HG03039 (cell line): Measurements from ENCODE around the gene SPSB4.

Experiments used
- ATAC-seq: cut with Tn5 transposase; IDR thresholded peaks from one replicate; pipeline ENCODE4 v1.9.1; 2021; ENCODE audit warnings: mild to moderate bottlenecking, moderate library complexity; ENCODE audit not compliant: unreplicated experiment

The SPSB4 gene

DNA sequence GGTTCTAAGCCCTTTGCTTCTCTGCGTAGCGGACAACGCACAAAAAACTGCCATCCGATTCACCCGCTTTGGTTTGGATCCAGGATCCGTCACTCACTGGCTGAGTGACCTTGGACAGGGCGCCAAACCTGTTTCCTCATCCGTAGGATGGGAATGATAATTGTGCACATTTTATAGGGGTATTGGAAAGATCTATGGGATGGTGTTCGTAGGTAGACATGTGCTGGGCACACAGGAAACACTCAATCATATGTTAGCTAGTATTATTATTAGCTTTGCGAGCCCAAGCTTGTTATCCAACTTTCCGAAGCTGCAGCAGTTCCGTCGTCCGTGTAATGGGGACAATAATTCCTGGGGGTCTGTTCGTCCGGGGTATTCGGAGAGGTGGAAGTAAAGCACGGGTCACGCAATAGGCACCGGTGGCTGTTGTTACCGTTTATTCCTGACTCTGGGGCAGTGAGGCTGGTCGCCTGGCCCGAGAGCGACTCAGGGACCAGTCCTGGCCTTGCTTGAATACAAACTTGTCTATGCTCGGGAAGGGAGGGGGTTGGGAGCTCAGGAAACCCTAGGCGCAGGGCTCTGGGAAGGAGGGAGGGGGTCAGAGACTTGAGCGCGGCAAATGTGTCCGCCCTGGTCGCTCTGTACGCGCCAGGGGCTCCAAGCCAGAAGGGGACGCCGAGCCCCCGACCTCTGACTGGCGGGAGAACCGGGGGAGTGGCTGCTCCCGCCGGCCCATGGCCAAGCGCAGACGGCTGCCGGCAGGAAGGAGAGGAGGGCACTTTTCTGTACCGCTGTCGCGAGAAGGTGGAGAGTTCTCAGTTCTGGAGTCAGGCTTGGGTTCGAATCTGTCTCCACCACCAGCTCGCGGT is 1.3 kb downstream of the SPSB4 start:
- no peak for ATAC-seq

DNA sequence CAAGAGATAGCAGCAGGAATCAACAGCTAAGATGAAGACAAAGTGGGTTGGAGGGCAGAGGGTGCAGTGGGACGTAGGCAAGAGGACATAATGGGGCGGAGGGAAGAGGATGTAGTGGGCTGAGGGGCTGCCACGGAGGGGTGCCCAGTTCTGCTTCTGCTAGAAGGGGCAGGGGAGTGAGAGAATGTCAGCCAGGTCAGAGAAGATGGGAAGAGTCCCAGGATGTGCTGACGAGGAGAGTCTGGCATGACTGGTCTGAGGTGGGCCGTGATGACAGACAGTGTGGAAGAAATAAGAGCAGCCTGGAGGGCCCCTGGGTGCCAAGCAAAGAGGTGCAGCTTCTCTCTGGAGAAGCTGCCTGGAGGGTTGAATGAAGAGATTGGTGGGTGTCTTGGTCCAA is 4.0 kb downstream of the SPSB4 start:
- ATAC-seq: no peak

DNA sequence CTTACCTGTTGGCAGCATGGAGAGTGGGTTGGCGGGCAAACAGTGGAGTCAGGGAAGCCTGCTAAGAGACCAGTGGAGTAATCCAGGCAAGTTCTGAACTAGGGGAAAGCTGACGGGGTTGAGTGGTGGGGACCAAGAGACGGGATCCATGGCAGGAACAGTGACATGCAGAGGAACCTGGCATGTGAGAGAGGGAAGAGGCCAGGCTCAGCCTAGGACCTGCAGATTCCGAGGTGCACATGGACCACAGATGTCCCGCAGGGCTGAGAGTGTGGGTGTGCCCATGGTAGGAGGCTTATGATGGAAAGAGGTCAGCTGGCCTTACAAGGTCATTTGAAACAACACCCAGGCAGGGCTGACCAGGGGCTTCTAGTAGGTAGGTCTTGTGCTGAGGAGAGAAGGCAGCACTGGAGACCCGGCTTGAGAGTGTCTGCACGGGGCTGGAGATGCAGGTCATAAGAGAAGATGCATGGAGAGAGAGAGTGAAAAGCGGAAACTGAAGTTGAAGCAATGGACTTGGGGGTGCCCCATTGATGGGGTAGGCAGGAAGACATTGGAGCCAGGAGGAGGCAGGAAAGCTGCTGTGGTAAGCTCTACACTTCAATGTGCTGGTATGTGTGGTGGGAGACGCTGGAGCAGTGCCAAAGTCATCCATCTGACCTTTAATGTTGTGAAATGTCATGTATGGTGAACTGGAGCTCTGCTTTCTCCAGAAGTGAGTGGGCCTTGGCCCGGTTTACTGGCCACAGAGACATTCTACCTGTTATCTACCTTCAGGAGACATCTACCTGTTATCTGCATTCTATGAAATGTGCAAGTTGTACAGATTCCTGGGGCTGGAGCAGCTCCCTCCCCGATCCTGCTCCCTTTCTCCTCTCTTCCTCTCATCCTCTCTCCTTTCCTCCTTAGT is 4.6 kb downstream of the SPSB4 start:
- ATAC-seq: no peak

DNA sequence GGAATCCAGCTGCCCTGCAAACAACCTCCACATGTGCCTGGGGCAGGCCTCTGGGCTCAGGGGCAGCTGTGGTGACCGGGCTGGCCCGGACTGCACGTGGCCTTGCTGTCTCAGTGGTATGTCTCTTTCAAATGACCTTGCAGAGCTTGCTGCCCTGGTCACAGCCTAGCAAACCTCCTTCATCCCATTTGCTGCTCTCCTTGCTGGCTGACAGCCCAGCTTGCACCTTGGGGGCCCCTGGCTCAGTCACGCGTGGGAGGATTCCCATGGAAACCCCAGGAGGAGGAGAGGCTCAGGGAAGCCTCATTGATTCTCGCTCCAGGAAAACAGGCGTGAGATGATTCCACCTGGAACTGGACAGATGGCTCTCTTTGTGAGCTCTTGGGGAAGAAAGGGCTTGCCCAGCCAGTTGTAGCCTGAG is 5.6 kb downstream of the SPSB4 start:
- no peak for ATAC-seq

DNA sequence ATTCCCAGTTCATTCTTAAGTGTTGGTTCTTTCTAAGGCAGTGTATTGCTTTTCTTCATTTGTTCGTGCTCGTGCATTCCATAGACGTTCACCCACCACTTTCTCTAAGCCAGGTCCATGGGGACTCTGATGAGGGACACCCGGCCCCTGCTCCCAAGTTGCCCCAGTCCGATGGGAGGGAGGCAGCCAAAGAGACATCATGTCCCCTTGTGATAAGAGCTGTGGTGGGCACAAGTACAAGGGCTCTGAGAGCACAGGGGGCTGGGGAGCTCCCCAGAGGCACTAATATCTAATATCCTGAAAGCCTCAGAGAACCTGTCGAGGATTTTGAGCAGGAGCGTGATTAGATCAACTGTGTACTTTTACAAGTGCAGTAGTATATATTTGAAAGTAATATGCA is 6.3 kb downstream of the SPSB4 start:
- ATAC-seq: no peak

DNA sequence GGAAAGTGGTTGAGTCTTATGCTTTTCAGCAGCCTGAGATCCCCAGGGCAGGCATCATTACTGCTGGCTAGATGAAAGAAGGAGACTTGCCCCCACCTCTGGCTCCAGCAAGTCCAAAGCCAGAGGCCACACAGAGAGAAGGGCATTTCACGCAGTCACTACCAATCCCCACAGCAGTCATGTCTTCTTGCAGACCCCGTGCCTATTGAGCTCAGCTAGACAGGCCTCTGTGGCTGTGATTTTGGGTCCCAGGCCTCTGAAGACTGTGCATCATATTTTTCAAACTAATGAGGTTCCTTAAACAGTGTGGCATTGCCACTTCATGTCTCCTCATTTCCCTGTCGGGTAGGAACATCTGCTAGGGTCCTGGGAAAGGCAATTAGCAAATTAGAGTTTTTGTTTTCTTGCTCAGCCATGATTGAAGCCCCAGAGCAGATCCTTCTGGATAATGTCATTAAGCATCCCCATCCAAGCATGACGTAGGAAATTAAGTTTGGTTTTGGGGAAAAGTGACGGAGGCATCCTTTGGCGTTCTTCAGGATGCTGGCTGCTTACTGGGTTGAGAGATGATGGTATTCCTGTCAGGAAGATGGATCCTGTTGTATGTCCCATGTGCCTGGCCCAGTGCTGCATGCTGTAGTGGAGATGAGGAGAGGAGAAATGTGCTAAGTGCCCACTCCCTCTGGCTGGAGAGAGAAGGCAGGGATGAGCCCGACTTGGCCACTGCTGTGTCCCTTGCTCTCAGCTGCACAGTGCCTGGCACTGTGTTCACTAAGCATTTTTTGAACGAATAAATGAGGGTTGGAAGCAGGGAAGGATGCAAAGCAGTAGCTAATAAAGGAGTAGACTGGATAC is 7.0 kb downstream of the SPSB4 start:
- ATAC-seq: no peak

DNA sequence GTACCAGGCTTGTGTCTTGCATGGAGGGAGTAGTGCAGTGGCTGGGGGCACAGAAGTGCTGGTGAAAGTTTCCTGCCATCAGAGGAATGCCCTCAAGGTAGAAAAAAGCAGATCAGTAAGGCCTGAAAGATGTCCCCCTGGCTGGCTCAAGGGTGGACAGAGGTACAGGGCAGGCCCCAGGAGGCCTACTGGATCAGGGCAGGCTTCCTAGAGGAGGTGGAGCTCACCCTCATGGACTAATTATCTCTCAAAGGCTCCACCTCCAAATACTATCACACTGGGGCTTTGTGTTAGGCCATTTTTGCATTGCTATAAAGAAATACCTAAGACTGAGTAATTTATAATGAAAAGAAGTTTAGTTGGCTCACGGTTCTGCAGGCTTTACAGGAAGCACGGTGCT is 7.8 kb downstream of the SPSB4 start:
- no peak for ATAC-seq

DNA sequence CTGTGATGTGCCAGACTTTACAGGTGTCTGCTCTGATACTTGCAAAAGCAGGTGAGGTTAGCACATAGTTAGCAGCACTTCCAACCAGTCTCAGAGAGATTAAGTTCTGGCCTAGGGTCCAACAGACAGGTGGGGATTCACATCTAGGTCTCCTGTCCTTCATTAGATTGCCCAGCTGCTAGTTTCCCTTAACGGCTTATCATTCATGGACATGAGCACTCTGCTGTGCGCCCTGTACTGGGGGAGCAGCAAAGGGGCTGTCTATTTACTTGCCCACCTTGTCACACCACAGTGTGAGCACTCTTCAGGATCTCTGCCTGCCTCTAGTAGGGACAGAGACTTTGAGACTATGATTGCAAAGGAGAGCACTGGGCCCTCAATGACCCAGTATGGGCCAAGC is 8.7 kb downstream of the SPSB4 start:
- no peak for ATAC-seq

DNA sequence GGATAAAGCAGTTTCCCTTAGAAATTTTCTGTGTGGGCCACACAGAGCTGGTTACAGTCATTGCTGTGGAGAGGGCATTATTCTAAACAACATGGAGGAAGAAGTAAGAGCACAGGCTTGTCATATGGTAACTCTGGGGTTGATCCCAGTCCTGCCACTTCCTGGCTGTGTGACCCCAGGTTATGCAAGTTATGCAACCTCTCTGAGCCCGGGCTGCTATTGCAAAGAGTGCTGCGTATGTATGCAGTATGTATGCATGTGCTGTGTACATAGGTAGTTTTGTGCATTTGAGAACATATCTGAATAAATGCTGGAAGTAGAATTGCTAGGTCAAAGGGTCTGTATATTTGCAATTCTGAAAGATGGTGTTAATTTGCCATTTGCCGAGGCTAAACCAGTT is 9.2 kb downstream of the SPSB4 start:
- no peak for ATAC-seq

DNA sequence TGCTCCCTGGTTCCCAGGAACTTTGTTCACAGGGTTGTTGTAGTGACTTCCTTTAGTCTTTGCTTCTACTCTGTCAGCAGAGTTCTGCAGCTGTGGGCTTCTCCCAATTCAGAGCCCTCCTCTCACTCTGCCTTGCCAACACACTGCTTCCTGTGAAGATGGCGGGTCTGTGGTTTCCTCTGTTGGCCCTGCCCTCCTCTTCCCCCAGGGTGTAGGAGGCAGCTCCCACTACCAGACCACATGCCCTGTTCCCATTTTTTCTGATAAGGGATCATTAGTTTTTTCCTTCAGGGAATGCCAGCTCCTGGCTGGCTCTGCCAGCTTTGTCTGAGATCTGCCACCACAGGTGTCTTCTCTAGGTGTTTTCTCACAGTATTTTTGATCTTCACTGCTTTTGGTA is 12.7 kb downstream of the SPSB4 start:
- no peak for ATAC-seq

DNA sequence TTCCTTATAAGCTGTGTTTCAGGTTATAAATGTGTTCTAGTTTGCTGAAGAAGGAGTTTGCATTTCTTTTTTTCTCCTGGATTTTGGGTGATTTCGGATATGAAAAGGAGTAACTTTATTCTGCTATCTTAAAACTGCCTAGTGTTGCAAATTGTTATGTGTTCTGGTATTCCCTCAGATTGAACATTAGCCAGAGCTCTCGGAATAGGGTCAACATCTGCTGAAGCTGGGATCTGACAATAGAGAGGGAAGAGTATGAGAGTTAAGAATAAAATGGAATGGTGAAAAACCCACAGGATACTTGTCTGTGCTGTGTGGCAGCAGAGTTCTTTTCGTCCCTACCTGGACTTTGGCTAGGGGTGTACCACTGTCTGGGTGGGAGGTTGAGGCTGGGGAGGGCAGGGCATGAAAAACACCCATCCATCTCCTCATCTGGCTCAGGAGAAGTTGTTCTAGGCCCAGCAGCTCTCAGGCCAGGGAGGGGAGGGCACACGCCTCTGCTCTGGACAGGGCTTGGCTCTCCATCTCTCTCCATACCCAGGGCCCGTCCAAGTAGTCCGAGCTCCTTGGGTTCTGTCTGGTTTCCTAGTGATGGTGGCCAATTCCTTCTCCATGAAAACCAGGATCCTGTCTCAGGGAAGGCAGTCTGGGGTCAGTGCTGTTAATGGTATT is 13.2 kb downstream of the SPSB4 start:
- ATAC-seq: no peak

DNA sequence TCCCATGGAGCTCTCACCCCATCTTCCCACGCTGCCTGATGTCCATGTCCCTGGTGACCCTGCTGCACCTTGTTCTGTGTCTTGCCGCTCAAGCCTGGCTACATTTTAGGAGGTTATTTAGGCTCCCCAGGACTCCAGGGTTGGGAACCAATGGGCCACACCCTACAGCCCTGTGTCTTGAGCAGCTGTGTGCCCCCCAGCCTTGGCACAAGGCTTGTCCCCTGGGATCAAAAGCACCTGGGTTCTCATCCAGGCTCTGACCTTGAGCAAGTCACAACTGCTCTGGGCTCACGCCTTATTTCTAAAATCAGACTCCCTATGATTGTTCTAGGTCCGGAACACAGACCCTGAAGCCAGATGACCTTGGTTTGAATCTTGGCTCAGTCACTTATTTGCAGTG is 14.1 kb downstream of the SPSB4 start:
- no peak for ATAC-seq

DNA sequence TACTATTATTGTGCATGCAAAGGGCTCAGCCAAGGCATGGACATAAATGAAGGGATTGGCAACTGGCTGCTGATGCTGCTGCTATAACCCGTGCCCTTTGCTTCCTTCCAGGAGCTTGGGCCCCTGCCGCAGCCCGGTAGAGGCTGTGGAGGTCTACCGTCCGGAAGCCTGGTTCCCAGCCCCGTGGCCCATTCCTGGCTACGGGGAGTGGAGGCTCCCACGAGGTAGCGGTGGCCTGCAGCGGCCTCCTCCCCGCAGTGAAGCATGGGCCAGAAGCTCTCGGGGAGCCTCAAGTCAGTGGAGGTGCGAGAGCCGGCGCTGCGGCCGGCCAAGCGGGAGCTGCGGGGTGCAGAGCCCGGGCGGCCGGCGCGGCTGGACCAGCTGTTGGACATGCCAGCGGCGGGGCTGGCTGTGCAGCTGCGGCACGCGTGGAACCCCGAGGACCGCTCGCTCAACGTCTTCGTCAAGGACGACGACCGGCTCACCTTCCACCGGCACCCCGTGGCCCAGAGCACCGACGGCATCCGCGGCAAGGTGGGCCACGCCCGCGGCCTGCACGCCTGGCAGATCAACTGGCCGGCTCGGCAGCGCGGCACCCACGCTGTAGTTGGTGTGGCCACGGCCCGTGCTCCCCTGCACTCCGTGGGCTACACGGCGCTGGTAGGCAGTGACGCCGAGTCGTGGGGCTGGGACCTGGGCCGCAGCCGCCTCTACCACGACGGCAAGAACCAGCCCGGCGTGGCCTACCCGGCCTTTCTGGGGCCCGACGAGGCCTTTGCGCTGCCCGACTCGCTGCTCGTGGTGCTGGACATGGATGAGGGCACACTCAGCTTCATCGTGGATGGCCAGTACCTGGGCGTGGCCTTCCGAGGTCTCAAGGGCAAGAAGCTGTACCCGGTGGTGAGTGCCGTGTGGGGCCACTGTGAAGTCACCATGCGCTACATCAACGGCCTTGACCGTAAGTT is 15.0 kb downstream of the SPSB4 start:
- ATAC-seq: no peak

DNA sequence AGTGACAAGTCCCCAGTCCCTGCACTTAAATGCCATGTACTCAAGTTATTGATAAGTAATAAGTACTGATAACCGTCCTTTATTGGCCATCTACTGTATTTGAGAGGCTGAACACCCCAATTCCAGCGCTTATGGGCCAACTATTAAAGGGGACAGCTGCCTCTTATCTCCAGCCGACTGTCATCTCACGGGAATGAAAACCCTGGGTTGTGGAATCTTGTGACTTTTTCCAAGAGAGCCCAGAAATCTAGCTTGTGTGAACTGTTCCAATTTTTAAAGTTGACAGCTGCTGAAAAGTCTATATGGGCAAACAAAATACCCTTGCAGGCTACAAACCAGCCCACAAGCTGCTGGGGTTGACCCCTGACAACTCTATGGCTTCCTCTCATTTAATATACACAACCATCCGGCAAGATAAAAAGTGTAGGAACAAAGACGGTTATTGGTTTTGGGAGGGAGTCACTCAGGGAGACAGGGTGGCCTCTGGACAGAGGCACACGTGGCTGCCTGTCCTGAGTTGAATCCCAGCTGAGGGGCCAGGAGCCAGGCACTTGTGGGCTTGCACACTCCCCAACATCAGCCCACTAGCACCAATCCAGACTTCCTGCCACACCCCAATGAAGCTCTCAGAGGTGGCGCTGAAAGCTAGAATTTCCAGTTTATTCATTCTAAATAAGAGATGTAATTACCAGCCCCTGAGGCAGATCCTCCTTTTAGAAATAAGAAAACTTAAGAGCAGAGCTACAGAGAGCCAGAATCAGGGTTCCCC is 16.2 kb downstream of the SPSB4 start:
- ATAC-seq: no peak

DNA sequence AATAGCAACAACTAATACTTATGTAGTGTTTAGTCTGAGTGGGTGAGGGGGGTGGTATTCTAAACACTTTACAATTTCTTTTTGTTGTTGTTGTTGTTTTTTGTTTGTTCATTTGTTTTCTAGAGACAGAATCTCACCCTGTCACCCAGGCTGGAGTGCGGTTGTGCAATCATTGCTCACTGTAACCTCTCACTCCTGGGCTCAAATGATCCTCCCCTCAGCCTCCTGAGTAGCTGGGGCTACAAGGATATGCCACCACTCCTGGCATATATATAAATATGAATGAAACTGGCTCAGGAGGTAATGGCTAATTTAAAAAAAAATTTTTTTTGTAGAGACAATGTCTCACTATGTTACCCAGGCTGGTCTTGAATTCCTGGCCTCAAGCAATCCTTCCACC is 19.1 kb downstream of the SPSB4 start:
- ATAC-seq: no peak

DNA sequence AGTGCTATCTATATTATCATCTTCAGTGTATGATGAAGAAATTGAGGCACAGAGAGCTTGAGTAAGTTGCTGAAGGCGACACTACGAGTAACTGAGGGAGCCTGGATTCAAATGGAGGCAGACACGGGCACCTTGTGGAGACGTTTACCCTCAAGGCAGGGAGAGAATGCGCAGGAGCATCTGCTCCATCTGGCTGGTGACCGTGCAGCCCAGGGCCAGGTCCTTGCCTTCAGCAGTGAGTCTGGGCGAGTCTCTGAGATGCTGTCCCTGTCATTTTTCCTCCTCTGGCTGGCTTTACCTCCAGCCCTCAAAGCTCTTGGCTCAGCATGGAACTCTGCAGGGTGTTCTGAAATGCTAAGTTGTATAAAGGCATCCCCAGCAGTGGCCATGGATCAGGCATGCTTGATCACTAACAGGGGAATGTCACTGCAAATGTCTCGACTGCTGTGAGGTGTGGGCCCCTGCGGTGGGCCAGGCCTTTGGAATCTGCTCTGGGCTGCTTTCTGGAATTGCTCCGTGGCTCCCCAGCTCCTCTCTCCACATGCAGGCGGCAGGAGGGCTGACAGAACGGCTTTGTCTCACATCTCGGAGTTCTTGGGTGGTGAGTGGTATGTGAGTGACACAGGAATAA is 19.7 kb downstream of the SPSB4 start:
- no peak for ATAC-seq

DNA sequence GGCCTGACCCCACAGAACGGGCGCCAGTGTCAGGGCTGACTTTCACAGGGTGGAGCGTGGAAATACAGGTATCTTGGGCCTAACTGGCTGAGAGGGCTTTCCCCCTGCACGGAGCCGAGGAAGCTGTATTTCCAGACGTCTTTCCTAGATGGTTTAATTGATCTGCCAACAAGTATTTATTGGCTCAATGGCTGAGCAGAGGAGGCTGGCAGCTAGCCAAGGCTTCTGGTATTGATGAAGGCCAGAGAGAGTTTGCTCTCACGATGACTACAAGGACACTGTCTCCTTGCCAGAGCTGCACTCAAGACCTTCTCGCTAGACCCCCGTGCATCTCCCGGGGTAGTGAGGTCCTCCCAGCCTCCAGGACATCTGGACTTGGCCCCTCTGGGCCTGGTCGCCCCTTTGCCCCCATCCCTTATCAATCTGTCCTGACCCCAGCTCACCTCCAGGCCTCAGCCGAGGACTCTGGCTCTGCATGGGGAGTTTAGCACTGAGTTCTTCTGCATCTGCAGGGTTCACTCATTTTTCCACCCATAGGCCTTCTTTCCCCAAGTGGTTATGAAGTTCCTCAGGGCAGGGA is 20.6 kb downstream of the SPSB4 start:
- no peak for ATAC-seq

DNA sequence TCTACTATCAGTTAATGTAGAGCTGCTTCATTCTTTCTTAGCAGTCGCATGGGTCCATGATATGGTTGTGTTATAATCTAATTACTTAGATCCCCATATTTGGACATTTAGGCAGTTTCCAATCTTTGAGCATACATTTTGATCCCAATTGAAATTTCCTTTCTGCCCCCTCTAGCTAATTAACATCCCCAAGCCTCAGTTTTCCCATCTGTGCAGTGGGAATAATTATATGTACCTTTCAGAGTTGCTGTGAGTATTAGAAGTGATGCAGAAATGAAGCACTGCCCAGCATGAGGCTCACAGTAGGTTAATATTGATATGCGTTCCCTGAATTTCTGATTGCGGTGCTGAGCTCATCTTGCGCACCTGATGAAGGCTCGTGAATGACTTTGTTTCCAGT is 21.8 kb downstream of the SPSB4 start:
- ATAC-seq: no peak
